ENCODE data around the gene RBM14. TPM values are rescaled to one million over a fixed set of nuclear protein-coding genes. Genes with fewer than 3 reads are reported as not detected.

The RBM14 gene
- total and polyA plus RNA-seq, 2 of the 4 experiments (the other 2 are of a cell fraction), result 9.3 to 31.1 TPM

DNA sequence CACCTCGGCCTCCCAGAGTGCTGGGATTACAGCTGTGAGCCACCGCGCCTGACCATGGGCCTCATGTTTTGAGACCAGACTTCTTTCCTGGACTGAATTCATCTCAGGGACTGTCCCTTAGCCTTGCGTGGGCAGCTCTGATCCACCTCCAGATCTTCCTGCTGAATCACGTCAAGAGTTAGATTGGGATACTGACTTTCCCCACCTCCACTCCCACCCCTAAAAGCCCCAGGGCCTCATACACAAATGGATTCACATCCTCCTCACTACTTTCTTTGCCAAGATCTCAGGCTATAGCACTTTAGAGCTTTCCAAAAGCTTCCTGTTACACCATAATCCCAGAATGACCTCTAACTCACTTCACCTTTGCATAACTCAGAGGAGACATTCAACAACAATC lies 35.6 kb upstream of the RBM14 start:
- DNase-seq (peak; percentile 34), ATAC-seq (ENCODE audit: low read depth) (no peak)
- H3K4me2 ChIP-seq (ENCODE audit: low read depth, low read length), result no peak overlapping the region
- no peaks in the 10 kb centered on the region for H3K36me3 ChIP-seq (ENCODE audit: control insufficient read depth, insufficient read depth, low read length)
- H3K4ac ChIP-seq (ENCODE audit: low read depth, low read length), result no peak overlapping the region
- no peak overlapping the region for H2AK5ac ChIP-seq (ENCODE audit: low read depth, low read length)
- H3K18ac ChIP-seq (ENCODE audit: low read depth, low read length), result no peak overlapping the region
- no peak overlapping the region for H2AK9ac ChIP-seq (replicated peaks; ENCODE audit: low read depth, low read length, poor library complexity)
- H3K9me1 ChIP-seq (ENCODE audit: insufficient read depth, low read length), result no peaks in the 10 kb centered on the region
- no peak overlapping the region for H2BK20ac ChIP-seq (ENCODE audit: low read depth, low read length)
- in situ Hi-C loops (cut with MboI; ENCODE audit: low sequenced_read_pairs) (no loop called here), intact Hi-C loops (cut with micrococcal nuclease) (no loop called here), dilution Hi-C loops (cut with HindIII; ENCODE audit: low sequenced_read_pairs, unreplicated experiment) (no loop called here)
- no peak overlapping the region for H2BK15ac ChIP-seq (ENCODE audit: low read depth, low read length)
- no peak overlapping the region for H3K4me3 ChIP-seq (ENCODE audit: insufficient read depth, low read depth, low read length)
- WGBS, 2 experiments (ENCODE audit: extremely low coverage in 2 of 2, insufficient read length in 1 of 2), result 91% methylated on average over 5 of the region's 5 CpGs; no CpG with 5 or more reads in 1 of the 2 experiments
- TF ChIP-seq BHLHE40 (IDR thresholded peaks at IDR 0.05; ENCODE audit: low read depth, low read length) (no peak), RCOR1 (IDR thresholded peaks at IDR 0.05; ENCODE audit: insufficient replicate concordance, low read length) (no peak), RFX5 (IDR thresholded peaks at IDR 0.05; ENCODE audit: low read depth, low read length) (no peak), CHD1 (IDR thresholded peaks at IDR 0.05; ENCODE audit: low read depth, low read length) (no peak), FOS (IDR thresholded peaks at IDR 0.05; ENCODE audit: low read depth, low read length) (no peak), MXI1 (IDR thresholded peaks at IDR 0.05; ENCODE audit: borderline replicate concordance, low read depth, low read length) (no peak), RAD21 (IDR thresholded peaks at IDR 0.05; ENCODE audit: low read length) (no peak), USF2 (IDR thresholded peaks at IDR 0.05; ENCODE audit: low read depth, low read length) (no peak), SMC3 (IDR thresholded peaks at IDR 0.05; ENCODE audit: low read depth, low read length) (no peak), NFE2L2 (IDR thresholded peaks at IDR 0.05; ENCODE audit: low read depth, low read length) (no peak), CEBPB (IDR thresholded peaks at IDR 0.05; ENCODE audit: low read depth, low read length) (no peak), MAZ (IDR thresholded peaks at IDR 0.05; ENCODE audit: borderline replicate concordance, low read depth, low read length) (no peak), MAFK (IDR thresholded peaks at IDR 0.05; ENCODE audit: low read depth, low read length) (no peak)
- TF ChIP-seq, protein P1, sequence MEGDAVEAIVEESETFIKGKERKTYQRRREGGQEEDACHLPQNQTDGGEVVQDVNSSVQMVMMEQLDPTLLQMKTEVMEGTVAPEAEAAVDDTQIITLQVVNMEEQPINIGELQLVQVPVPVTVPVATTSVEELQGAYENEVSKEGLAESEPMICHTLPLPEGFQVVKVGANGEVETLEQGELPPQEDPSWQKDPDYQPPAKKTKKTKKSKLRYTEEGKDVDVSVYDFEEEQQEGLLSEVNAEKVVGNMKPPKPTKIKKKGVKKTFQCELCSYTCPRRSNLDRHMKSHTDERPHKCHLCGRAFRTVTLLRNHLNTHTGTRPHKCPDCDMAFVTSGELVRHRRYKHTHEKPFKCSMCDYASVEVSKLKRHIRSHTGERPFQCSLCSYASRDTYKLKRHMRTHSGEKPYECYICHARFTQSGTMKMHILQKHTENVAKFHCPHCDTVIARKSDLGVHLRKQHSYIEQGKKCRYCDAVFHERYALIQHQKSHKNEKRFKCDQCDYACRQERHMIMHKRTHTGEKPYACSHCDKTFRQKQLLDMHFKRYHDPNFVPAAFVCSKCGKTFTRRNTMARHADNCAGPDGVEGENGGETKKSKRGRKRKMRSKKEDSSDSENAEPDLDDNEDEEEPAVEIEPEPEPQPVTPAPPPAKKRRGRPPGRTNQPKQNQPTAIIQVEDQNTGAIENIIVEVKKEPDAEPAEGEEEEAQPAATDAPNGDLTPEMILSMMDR (conservative IDR thresholded peaks at IDR 0.05; ENCODE audit: low read depth, low read length), result no peak
- TF ChIP-seq, protein P2, sequence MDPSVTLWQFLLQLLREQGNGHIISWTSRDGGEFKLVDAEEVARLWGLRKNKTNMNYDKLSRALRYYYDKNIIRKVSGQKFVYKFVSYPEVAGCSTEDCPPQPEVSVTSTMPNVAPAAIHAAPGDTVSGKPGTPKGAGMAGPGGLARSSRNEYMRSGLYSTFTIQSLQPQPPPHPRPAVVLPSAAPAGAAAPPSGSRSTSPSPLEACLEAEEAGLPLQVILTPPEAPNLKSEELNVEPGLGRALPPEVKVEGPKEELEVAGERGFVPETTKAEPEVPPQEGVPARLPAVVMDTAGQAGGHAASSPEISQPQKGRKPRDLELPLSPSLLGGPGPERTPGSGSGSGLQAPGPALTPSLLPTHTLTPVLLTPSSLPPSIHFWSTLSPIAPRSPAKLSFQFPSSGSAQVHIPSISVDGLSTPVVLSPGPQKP (IDR thresholded peaks at IDR 0.05; ENCODE audit: borderline replicate concordance, low read depth, low read length), result no peak
- H3K79me1 ChIP-seq (ENCODE audit: low read depth in 1 of 2, low read length in 2 of 2), result no peaks in the 10 kb centered on the region
- no peak overlapping the region for H4K91ac ChIP-seq (ENCODE audit: insufficient read depth, low read depth, low read length)
- no peak overlapping the region for H3K14ac ChIP-seq (replicated peaks; ENCODE audit: low read depth, low read length)
- 0 out of 2 replicates have a peak, but pooled peaks cover 2% of the 10 kb centered on the region for H3K9me3 ChIP-seq (ENCODE audit: control insufficient read depth, insufficient read depth, low read length)
- CTCF ChIA-PET, result interaction anchor here (1.8 kb wide), 1 partner anchor 98 kb away, joined by 5 read pairs; no protein-coding TSS in a partner anchor
- POLR2A ChIA-PET (ENCODE audit: unreplicated experiment), result no interaction called here
- H4K5ac ChIP-seq (ENCODE audit: low read depth, low read length), result no peak overlapping the region
- H4K8ac ChIP-seq (ENCODE audit: low read depth in 2 of 2, low read length in 2 of 2), result no peak overlapping the region
- peaks cover 6% of the 10 kb centered on the region for H3K4me1 ChIP-seq (ENCODE audit: control insufficient read depth, insufficient read depth, low read length)
- H3K27me3 ChIP-seq (ENCODE audit: control insufficient read depth, insufficient read depth, low read length), result no peaks in the 10 kb centered on the region
- no peak overlapping the region for H2BK5ac ChIP-seq (ENCODE audit: low read depth, low read length, poor library complexity, severe bottlenecking)
- no TSS peak for BruUV-seq (replicated peaks)
- no peak overlapping the region for H2AFZ ChIP-seq (replicated peaks; ENCODE audit: low read length, poor library complexity)
- no peak overlapping the region for H3K56ac ChIP-seq (ENCODE audit: extremely low read depth, insufficient read depth, low read length)
- no peak overlapping the region for H3K9ac ChIP-seq (ENCODE audit: low read depth, low read length)
- H2BK120ac ChIP-seq (ENCODE audit: low read depth, low read length), result no peak overlapping the region
- H3K23ac ChIP-seq (ENCODE audit: low read depth, low read length), result no peak overlapping the region
- H4K20me1 ChIP-seq (ENCODE audit: insufficient read depth, low read length), result no peaks in the 10 kb centered on the region
- no peak overlapping the region for H3K27ac ChIP-seq (ENCODE audit: insufficient read depth, low read length)

Measured in IMR-90 (cell line).